GM19397 (cell line): ENCODE data around the gene EPHB3.

Source experiments
- ATAC-seq: cut with Tn5 transposase; IDR thresholded peaks from one replicate; pipeline ENCODE4 v1.9.1; 2021; ENCODE audit warnings: mild to moderate bottlenecking, moderate library complexity; ENCODE audit not compliant: unreplicated experiment

Gene EPHB3

DNA sequence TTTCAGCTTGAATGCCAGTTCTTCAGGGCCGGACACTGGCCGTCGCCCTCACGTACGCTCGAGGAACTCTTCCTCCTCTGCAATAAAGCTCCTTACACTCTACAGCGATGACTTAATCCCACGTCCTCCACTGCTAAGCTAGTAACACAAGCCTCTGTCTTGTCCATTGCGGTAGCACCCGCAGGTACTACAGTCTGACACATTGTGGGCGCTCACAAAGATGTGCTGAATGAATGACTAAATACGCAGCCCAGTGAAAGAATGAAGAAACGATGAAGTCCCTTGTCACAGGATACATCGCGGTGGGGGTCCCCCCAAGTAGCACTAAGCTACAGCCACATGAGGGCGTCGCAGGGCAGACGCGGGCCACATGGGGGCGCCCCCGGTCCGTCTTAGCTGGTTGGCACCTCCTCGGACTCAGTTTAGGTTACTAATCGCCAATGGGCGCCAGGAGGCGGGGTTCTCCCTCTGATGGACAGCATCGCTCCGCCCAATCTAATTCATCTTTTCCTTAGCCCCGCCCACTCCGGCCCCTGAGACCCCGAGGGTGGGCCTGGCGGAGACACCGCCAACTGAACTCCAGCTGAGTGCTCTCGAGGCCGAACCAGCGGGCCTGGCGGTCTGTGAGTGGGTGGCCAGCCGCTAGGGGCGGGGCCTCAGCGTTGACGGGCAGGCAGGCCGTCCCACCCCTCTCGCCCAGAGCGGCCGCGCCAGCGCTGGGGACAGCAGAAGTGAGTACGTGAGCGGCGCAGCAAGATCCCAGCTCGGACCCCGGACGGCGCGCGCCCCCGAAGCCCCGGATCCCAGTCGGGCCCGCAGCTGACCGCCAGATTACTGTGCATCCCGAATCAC, at the start of gene EPHB3:
Gene EPHB3 (plus strand): TSS at position 725 of the 852 bp plus-strand sequence. CDS start 451 bp downstream, outside the sequence.
- peak; percentile 85 for ATAC-seq

DNA sequence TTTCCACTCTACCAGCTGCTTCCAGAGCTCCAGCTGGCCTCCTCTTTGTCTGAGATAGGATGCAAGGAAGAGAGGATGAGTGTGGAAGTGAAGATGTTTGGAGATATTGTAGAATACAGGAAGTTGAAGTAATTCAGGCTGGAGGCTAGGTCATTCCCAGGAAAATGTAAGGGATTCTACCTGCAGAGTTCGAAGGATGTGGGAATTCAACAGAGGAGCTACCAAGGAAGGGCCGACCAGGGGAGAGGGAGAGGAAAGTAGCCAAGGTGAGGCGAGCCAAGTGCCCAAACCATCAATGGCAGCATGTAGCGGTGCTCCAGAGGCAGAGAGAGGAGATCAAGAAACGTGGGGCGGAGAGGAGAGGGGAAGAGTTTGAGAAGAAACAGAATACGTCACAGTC, 49.0 kb upstream of the EPHB3 start:
- no peak for ATAC-seq

- ATAC-seq, result peak; percentile 92
These were observed 48.1 kb upstream of the EPHB3 start for GRCh38 chr3:184513276-184514170.

DNA sequence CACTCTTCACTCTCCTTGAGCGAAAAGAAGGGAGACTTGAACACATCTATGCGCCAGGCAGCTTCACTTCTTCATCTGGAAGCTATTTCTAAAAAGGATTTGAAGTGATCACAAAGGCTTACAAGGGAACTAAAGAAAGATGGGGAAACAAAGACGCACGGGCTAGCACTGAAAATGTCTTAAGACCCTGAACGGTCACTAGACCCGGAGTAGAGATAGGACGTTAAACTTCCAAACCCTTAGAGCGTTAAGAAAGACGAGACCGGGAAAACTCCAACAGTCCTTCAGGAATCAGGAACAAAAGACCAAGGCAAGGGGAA, 47.5 kb upstream of the EPHB3 start:
- ATAC-seq, result no peak

DNA sequence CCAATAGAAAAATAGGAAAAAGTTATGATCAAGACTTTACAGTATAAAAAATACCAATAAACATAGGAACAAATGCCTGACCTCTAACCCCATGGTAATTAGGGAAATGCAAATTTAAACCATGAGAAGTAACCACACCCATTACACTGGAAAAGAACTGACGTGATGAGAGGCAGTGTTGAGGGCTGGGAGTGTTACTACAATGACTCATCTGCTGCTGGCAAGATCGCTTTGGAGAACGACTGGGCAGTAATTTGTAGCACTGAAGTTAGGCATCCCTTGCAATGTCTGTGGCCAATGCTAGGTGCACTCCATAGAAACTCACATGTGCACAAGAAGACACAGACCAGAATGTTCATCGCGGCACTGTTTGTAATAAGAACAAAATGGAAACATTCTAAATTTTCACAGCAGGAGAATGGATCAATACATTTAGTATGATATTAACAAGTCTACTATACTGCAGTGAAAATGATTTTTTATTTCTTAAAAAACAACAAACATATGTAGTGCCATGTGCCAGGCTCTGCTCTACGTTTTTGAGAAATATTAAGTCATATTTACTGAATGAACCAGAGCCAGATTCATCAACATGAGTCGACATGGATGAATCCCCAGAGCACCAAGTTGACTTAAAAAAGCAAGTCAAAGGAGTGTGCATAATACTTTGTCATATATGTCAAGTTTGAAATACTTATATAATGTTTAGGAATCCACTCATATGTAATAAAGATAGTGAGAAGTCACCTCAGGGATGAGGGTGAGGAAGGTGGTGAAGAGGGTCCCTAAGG, 37.6 kb upstream of the EPHB3 start:
- no peak for ATAC-seq

DNA sequence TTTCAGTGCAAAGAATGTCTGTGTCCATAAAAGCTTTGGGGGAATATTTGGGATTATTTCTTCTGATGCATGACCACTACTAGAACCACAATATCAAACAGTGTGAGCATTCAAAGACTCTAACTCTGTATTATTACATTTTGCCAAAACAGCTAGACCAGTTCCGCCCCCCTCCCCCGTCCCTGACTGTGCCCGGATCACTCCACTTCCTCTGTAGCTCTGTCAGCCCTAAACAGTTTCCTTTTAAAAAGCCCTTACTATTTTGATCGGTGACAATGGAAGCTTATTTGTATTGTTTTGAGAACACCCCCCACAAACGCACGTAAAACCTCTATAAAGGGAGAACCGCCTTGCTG, 36.6 kb upstream of the EPHB3 start:
- no peak for ATAC-seq

- no peak for ATAC-seq
These were observed 36.1 kb upstream of the EPHB3 start for GRCh38 chr3:184525337-184526087.

DNA sequence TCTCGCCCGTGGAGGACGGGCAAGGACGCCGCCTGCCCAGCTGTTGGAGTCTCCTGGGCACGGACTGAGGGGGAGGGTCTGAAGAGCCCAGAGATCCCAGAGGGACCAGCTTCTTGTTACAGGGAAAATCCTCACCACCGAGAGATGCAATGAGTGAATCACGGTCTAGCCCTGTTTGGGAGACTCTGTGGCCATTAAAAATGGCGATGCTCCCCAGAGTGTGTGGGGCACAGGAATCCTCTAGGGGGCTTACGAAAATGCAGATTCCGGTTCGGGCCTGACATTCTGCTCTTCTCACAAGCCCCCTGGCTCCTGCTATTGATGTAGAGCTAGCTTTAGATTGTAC, 35.5 kb upstream of the EPHB3 start:
- ATAC-seq, result no peak

- ATAC-seq, result no peak
These were observed 29.8 kb upstream of the EPHB3 start for GRCh38 chr3:184531626-184532280.

- ATAC-seq, result no peak
These were observed 28.4 kb upstream of the EPHB3 start for GRCh38 chr3:184532940-184533732.

DNA sequence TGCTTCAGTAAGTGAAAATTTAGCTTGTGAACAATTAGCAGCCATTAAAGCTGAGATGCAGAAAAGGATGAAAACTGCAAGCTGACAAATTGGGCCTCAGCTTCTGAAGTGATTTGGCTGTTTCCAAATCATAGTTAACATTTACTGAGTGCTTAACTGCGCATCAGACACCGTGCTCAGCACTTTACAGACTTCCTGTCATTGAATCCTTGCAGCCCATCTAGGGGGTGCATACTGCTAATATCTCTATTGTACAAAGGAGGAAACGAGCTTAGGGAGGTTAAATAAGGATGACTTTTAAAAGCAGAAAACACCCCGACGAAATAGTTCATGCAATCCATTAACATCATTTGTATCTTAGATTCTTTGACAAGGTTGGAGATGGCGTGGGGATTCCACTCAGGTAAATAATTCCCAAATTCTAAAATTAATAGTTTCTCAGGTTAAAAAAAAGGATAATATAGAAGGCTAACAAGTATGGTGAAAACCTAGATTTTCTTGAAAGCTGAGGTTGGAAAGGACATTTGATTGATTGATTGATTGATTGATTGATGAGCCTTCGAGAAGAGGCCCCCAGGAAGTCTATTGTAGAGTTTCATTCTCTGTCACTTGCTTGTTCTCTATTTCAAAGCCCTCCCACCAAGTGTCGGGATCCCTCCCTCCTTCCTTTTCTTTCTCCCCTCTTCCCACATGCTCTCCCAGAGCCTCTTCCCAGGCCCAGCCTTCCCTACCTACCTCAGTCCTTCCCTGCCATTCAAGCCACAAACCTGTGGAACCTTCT, 23.5 kb upstream of the EPHB3 start:
- ATAC-seq, result no peak

DNA sequence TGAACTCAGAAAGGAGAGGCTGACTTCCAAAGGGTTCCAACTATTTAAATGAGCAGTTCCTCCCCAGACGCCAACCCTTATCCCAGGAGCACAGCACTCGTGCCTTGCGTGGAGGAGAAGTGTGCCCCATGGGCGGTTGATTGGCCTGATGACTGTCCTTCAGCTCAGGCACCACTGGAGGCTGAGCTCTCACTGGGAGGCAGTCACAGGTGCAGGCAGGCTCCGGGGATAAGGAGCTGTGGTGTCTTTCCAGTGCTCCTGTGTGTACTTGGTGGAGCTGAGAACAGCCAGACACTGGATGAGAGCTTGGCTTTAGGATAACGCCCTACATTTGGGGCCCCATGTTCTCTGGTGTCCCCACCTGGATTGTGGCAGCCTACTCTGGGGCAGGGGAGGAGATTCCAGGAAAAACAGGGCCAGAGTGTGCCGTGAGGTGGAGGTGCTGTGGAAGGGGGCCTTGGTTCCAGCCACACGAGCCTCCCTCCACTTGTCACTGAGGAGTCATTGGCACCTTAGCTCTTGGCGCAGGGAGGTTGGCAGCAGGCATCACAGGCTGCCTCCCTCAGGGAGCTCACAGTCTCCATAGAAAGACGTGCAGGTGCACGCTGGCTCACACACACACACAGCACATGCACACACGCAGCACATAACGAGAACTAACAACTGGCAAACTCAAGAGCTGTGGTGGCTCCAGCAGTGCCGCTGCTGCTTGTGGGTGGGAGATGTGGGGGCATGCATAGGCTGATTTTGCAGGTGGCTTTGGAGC, 22.7 kb upstream of the EPHB3 start:
- ATAC-seq, result no peak

DNA sequence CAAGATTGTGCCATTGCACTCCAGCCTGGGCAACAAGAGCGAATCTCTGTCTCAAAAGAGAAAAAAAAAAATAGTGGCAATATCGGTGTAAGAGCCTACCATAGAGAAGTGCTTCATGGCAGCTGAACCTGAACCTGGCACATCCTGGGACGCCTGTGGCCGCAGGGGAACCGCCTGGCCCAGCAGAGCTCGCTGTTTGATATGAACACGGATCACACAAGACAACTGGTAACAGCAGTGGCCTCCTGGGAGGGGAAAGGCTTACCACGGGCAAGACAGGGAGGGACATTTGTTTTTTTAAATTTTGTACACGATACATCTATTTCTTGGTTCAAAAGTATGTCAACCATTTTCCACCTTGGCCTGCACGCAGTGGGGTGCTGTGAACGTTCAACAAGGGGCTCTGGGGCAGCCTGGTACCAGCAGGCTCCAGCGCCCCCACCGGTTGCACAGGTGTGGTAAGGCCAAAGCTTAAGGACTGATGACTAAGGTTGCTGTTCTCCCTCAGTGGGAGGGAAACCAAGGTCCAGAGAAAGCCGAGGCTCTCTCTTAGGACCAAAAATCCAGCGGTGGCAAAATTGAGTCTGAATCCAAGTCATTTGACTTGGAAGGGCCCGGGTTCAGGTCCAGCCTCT, 21.7 kb upstream of the EPHB3 start:
- ATAC-seq, result no peak

- ATAC-seq, result no peak
These were observed 20.6 kb upstream of the EPHB3 start for GRCh38 chr3:184540777-184541681.

- no peak for ATAC-seq
These were observed 19.6 kb upstream of the EPHB3 start for GRCh38 chr3:184541886-184542562.

DNA sequence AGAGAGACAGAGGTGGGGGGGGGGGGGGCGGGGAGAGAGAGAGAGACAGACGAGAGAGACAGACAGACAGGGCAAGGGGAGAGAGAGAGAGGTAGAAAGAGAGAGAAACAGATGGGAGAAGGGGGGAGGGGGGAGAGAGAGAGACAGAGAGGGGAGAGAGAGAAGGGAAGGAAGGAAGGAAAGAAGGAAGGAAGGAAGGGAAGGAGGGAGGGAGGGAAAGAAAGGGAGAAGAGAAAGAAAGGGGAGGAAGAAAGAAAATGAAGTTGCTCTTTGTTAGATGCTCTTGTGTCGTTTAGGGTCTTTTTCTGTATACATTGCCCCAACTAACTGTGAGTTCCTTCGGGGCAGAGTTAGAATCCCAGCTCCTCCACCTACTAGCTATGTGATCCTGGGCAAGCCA, 19.0 kb upstream of the EPHB3 start:
- no peak for ATAC-seq
